GM12878 (cell line): ENCODE measurements around the gene PLCD1.

Experiments
- ELK1 ChIP-seq: IDR thresholded peaks from 2 replicates; pipeline ENCODE4 v1.6.1; 2012; ENCODE audit warnings: low read depth, low read length, improper control_type of control experiment
- FOS ChIP-seq: IDR thresholded peaks from 3 replicates; pipeline ENCODE4 v1.6.1; 2011; ENCODE audit warnings: borderline replicate concordance; ENCODE audit not compliant: insufficient read length; ENCODE audit errors: extremely low read depth
- NBN ChIP-seq: fragments of 450-650 bp; IDR thresholded peaks from 2 replicates; pipeline ENCODE4 v1.6.1; 2016

GRCh38 chr3:37981348-37981664 lies 48.1 kb downstream of the PLCD1 start:
- TF ChIP-seq FOS (no peak), NBN (no peak), ELK1 (no peak)
